Neuronal stem cell (in vitro differentiated cells): ENCODE measurements around the gene ERC2.

Experiments
- DNase-seq: peaks from one replicate; pipeline ENCODE4 v3.0.0-alpha.2; 2013; ENCODE audit warnings: low spot score
- H2AFZ ChIP-seq: one replicate; pipeline ENCODE4 v1.6.1; 2013; ENCODE audit warnings: mild to moderate bottlenecking, low read length, inconsistent platforms
- H2AK5ac ChIP-seq: 2 replicates; pipeline ENCODE4 v1.6.1; 2013; ENCODE audit warnings: low read depth, mild to moderate bottlenecking, inconsistent platforms, low read length, moderate library complexity, mixed read lengths
- H2BK120ac ChIP-seq: 2 replicates; pipeline ENCODE4 v1.6.1; 2013; ENCODE audit warnings: low read depth, mild to moderate bottlenecking, inconsistent platforms, low read length, moderate library complexity, mixed read lengths
- H2BK12ac ChIP-seq: one replicate; pipeline ENCODE4 v1.6.1; 2013; ENCODE audit warnings: low read length, inconsistent platforms
- H2BK15ac ChIP-seq: 2 replicates; pipeline ENCODE4 v1.6.1; 2013; ENCODE audit warnings: mild to moderate bottlenecking, low read length, inconsistent platforms, mixed read lengths
- H2BK5ac ChIP-seq: one replicate; pipeline ENCODE4 v1.6.1; 2013; ENCODE audit warnings: inconsistent platforms, mild to moderate bottlenecking, low read length, moderate library complexity
- H3K14ac ChIP-seq: one replicate; pipeline ENCODE4 v1.6.1; 2013; ENCODE audit warnings: low read length, inconsistent platforms
- H3K18ac ChIP-seq: 2 replicates; pipeline ENCODE4 v1.6.1; 2013; ENCODE audit warnings: low read length, inconsistent platforms
- H3K23ac ChIP-seq: 2 replicates; pipeline ENCODE4 v1.6.1; 2013; ENCODE audit warnings: low read depth, mild to moderate bottlenecking, mixed read lengths, low read length, inconsistent platforms; ENCODE audit not compliant: poor library complexity
- H3K27ac ChIP-seq: replicated peaks from 3 replicates; pipeline ENCODE4 v1.5.1; 2013; ENCODE audit warnings: low read length, inconsistent platforms
- H3K27me3 ChIP-seq, 3 experiments: 2 replicates each; pipeline ENCODE4 v1.6.1; 2013; ENCODE audit warnings: low read length in 3 of 3, mild to moderate bottlenecking in 2 of 3, inconsistent platforms in 1 of 3, low read depth in 1 of 3, mixed read lengths in 1 of 3, moderate library complexity in 1 of 3; ENCODE audit not compliant: control insufficient read depth in 3 of 3, insufficient read depth in 3 of 3
- H3K36me3 ChIP-seq, 2 donors: replicated peaks in 1 of 2; 2 replicates each; pipeline ENCODE4 v1.6.1; 2013; ENCODE audit warnings: low read length in 2 of 2; ENCODE audit not compliant: control insufficient read depth in 2 of 2, insufficient read depth in 2 of 2
- H3K4ac ChIP-seq: 2 replicates; pipeline ENCODE4 v1.6.1; 2013; ENCODE audit warnings: inconsistent platforms, mild to moderate bottlenecking, low read length, moderate library complexity
- H3K4me1 ChIP-seq, 2 donors: 1 replicate in 1 of 2; 2 replicates in 1 of 2; pipeline ENCODE4 v1.6.1; 2013; ENCODE audit warnings: low read length in 2 of 2, low read depth in 1 of 2; ENCODE audit not compliant: control insufficient read depth in 2 of 2, insufficient read depth in 1 of 2
- H3K4me2 ChIP-seq: one replicate; pipeline ENCODE4 v1.6.1; 2013; ENCODE audit warnings: mild to moderate bottlenecking, low read length, inconsistent platforms; ENCODE audit not compliant: insufficient read depth, poor library complexity, severe bottlenecking
- H3K4me3 ChIP-seq, 2 donors: 2 replicates each; pipeline ENCODE4 v1.5.1; 2013; ENCODE audit warnings: low read length in 2 of 2, mild to moderate bottlenecking in 2 of 2, inconsistent platforms in 1 of 2, moderate library complexity in 1 of 2
- H3K79me1 ChIP-seq: one replicate; pipeline ENCODE4 v1.6.1; 2013; ENCODE audit warnings: low read depth, mild to moderate bottlenecking, inconsistent platforms, low read length, moderate library complexity
- H3K9ac ChIP-seq: one replicate; pipeline ENCODE4 v1.6.1; 2013; ENCODE audit warnings: mild to moderate bottlenecking, low read depth, low read length, inconsistent platforms; ENCODE audit not compliant: poor library complexity
- H3K9me3 ChIP-seq, 2 donors: replicated peaks in 1 of 2; 2 replicates each; pipeline versions ENCODE3 to v1.6.1; 2013; ENCODE audit warnings: low read length in 2 of 2, mild to moderate bottlenecking in 2 of 2, inconsistent platforms in 1 of 2, low read depth in 1 of 2, mixed read lengths in 1 of 2, moderate library complexity in 1 of 2; ENCODE audit not compliant: control insufficient read depth in 2 of 2, insufficient read depth in 1 of 2
- H4K8ac ChIP-seq: one replicate; pipeline ENCODE4 v1.6.1; 2013; ENCODE audit warnings: low read depth, mild to moderate bottlenecking, inconsistent platforms, low read length, moderate library complexity
- H4K91ac ChIP-seq: one replicate; pipeline ENCODE4 v1.6.1; 2013; ENCODE audit warnings: low read length, low read depth, mild to moderate bottlenecking, inconsistent platforms; ENCODE audit not compliant: poor library complexity
- WGBS, 2 donors: extraction: QIAGEN DNeasy Blood & Tissue Kit; methylation state at CpG; one replicate each; pipeline ENCODE4 v1.1.7; 2013; ENCODE audit warnings: missing lambda C conversion rate in 2 of 2, mixed read lengths in 1 of 2; ENCODE audit not compliant: insufficient read length in 2 of 2, insufficient replicate concordance in 1 of 2; ENCODE audit errors: extremely low coverage in 2 of 2; 5-methylcytosine and 5-hydroxymethylcytosine counted together

ERC2 gene

DNA sequence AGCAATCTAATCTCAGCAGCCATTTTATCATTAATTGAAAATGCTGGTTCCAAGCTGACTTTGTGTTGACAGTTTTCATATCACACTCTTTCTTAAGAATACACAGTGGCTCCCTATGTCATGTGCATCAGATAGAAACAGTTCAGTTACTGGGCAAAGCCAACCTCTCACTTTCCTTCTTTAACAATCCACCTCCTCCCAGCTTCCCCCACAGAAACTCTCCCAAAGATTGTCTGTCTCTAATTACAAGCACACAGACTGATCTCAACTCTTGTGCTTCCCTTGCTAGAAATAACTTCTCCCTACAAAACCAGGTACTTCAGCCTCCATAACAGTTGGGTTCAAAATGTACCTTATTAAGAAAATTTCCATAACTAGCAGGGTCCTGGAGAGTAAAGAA is 752.2 kb downstream of the ERC2 start:
- Histone ChIP-seq H3K9ac (no peak overlapping the region), H3K79me1 (no peaks in the 10 kb centered on the region), H3K36me3 (no peaks in the 10 kb centered on the region), H2AK5ac (no peak overlapping the region), H2AFZ (no peak overlapping the region), H2BK15ac (no peak overlapping the region), H4K8ac (no peak overlapping the region), H3K4me3 (no peak overlapping the region), H3K14ac (no peak overlapping the region), H2BK120ac (no peak overlapping the region), H3K4me2 (no peak overlapping the region), H2BK5ac (no peak overlapping the region), H3K27ac (no peak overlapping the region), H3K4ac (no peak overlapping the region), H2BK12ac (no peak overlapping the region), H3K23ac (no peak overlapping the region), H4K91ac (no peak overlapping the region), H3K9me3 (no peaks in the 10 kb centered on the region), H3K4me1 (peaks cover 0 to 11% of the 10 kb centered on the region in 2 donors), H3K18ac (no peak overlapping the region), H3K27me3 (no peaks in the 10 kb centered on the region)
- DNase-seq: no peak

DNA sequence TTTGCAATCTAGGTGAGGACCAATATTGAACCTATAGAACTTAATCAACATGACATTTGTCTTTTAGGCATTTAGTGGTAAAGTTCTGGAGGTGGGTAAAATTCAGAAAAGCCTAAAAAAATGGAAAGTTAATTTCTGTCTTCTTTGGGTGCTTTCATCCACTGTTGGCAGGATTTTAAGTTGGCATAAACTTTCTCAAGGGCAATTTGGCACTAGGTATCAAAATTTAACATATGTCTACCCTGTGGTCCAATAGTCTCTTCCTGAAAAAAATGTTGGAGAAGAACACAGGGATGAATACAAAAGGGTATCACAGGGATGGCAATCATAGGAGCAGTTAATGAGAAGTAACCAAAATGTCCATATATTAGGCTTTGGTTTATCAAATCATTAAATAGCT is 754.2 kb downstream of the ERC2 start:
- H3K4me1 ChIP-seq: peaks cover 0 to 9% of the 10 kb centered on the region in 2 donors
- H3K4me2 ChIP-seq: no peak overlapping the region
- no peak overlapping the region for H3K9ac ChIP-seq
- H2AK5ac ChIP-seq: no peak overlapping the region
- H3K27me3 ChIP-seq: no peaks in the 10 kb centered on the region
- H3K36me3 ChIP-seq: no peaks in the 10 kb centered on the region
- no peak overlapping the region for H3K27ac ChIP-seq
- no peak overlapping the region for H3K4ac ChIP-seq
- no peaks in the 10 kb centered on the region for H3K9me3 ChIP-seq
- H4K8ac ChIP-seq: no peak overlapping the region
- no peak overlapping the region for H3K18ac ChIP-seq
- no peak overlapping the region for H3K14ac ChIP-seq
- no peaks in the 10 kb centered on the region for H3K79me1 ChIP-seq
- no peak for DNase-seq
- no peak overlapping the region for H2AFZ ChIP-seq
- H2BK12ac ChIP-seq: no peak overlapping the region
- no peak overlapping the region for H2BK120ac ChIP-seq
- H2BK5ac ChIP-seq: no peak overlapping the region
- H2BK15ac ChIP-seq: no peak overlapping the region
- no peak overlapping the region for H4K91ac ChIP-seq
- H3K23ac ChIP-seq: no peak overlapping the region
- H3K4me3 ChIP-seq: no peak overlapping the region

DNA sequence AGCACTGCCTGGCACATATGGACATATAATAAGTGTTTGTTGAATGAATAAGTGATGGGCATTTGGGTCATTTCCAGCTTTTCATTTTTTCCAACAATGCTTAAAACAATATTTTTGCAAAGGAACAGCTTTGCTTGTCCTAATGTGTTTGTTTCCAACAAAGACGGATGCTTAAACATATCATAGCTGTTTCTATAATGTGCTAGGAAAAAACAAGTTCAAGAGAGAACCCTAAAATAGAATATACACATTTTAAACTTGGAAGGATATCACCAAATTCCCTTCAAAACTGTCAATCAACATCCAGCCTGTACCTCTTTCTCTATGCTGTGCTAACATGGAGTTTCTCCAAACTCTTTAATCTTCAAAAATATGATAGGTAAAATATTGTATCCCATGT is 756.6 kb downstream of the ERC2 start:
- Histone ChIP-seq H3K79me1 (no peaks in the 10 kb centered on the region), H3K9ac (no peak overlapping the region), H2BK15ac (no peak overlapping the region), H3K4me2 (no peak overlapping the region), H3K4ac (no peak overlapping the region), H2BK120ac (no peak overlapping the region), H3K18ac (no peak overlapping the region), H3K23ac (no peak overlapping the region), H3K14ac (no peak overlapping the region), H2BK5ac (no peak overlapping the region), H3K4me3 (no peak overlapping the region), H4K91ac (no peak overlapping the region), H3K9me3 (no peaks in the 10 kb centered on the region), H2BK12ac (no peak overlapping the region), H4K8ac (no peak overlapping the region), H3K27me3 (no peaks in the 10 kb centered on the region), H2AFZ (no peak overlapping the region), H3K36me3 (no peaks in the 10 kb centered on the region), H3K4me1 (no peaks in the 10 kb centered on the region), H2AK5ac (no peak overlapping the region), H3K27ac (no peak overlapping the region)
- no peak for DNase-seq
- WGBS, 2 donors: no CpG with 5 or more reads among the region's 1 CpG

DNA sequence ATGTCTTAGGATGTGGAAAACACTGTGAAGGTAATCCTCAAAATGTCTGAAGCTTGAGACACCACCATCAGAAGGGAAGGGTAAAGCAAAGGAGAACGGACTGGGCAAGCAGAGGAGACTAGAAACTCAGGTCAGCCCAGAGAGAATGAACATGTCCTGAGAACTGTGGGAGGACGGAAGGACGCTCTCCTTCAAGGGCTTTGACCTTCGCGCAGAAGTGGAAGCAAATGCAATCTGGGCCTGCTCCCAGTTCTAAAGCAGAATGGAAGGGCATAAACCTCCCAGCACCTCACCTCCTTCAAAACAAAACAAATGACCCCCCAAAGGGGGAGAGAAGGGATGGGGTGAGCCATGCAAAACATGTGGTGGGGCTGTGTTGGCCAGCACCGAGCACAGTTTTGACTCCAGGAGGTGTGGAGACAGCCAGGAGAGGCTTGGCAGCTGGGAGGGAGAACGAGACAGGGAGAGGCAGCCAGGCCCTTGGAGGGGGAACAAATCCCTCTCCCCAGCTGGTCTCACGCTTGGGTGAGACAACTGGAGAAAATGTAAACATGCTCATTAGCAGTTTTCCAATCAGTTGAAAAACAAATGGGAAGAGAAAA is 758.8 kb downstream of the ERC2 start:
- no peaks in the 10 kb centered on the region for H3K79me1 ChIP-seq
- H3K4me1 ChIP-seq: no peaks in the 10 kb centered on the region
- H3K14ac ChIP-seq: no peak overlapping the region
- H3K27ac ChIP-seq: no peak overlapping the region
- no peaks in the 10 kb centered on the region for H3K27me3 ChIP-seq
- H3K4me2 ChIP-seq: no peak overlapping the region
- H2BK120ac ChIP-seq: no peak overlapping the region
- no peak overlapping the region for H4K91ac ChIP-seq
- H2BK15ac ChIP-seq: no peak overlapping the region
- no CpG with 5 or more reads among the region's 8 CpGs for WGBS, 2 donors
- H2AFZ ChIP-seq: no peak overlapping the region
- no peak overlapping the region for H3K4me3 ChIP-seq
- H4K8ac ChIP-seq: no peak overlapping the region
- no peak overlapping the region for H3K9ac ChIP-seq
- no peak overlapping the region for H3K18ac ChIP-seq
- no peaks in the 10 kb centered on the region for H3K9me3 ChIP-seq
- H2BK5ac ChIP-seq: no peak overlapping the region
- no peak overlapping the region for H2BK12ac ChIP-seq
- no peak overlapping the region for H3K4ac ChIP-seq
- no peak overlapping the region for H2AK5ac ChIP-seq
- H3K36me3 ChIP-seq: no peaks in the 10 kb centered on the region
- DNase-seq: no peak
- no peak overlapping the region for H3K23ac ChIP-seq
